Measurements from ENCODE around the gene NDUFA8. TPM values are rescaled to one million over a fixed set of nuclear protein-coding genes. Genes with fewer than 3 reads are reported as not detected.

Gene NDUFA8
- total and polyA plus RNA-seq, 9 of the 15 experiments (the other 6 are each of a cell fraction or from before 2014, with no cell fraction given), result 105 to 212 (median 133) TPM

DNA sequence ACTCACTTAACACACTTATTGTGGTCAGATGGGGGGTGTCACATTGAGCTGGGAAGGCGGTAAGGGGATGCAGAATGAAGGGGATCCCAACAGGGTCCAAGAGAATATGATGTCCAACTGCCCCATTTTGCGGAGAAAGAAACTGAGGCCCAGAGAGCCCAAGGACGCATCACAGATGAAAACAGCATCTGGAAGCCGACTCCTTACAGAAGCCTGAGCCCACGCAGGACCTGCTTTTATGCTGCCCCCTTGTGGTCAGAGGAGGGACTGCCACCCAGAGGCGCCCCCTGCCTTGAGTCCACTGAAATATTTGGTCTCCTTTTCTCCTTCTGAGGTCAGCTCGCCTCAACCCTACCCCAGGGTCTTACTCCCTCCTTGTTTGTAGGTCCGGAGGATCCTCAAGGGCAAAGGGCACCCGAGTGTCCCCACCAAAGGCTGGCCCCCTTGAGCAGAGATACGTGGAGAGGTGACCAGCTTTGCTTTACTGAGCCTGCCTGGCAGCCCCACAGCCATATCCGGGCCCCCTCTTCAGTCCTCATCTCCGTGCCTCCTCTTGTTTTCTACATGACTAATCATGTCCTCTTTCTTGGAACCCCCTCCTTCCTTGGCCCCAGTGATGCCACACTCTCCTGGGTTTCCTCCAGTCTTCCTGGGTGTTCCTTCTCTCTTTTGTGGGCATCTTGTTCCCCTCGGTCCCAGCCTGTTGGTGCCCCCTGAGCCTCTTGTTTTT, 36.5 kb downstream of the NDUFA8 start (continued):
- 0 out of 2 replicates have a peak, but pooled peaks have one; percentile 17 for TF ChIP-seq CBFB (CRISPR knock-in tag; IDR thresholded peaks at IDR 0.05)
- no peak for TF ChIP-seq SLC30A9 (CRISPR knock-in tag; IDR thresholded peaks at IDR 0.05)
- TF ChIP-seq E2F3 (CRISPR knock-in tag; IDR thresholded peaks at IDR 0.05), result no peak
- TF ChIP-seq GATA2 (CRISPR knock-in tag; IDR thresholded peaks at IDR 0.05), result no peak
- no peak for TF ChIP-seq ZKSCAN8 (CRISPR knock-in tag; IDR thresholded peaks at IDR 0.05)
- no peak for TF ChIP-seq CBX2 (IDR thresholded peaks at IDR 0.05; ENCODE audit: insufficient read depth, low read length, poor library complexity, severe bottlenecking)
- TF ChIP-seq SAP30 (IDR thresholded peaks at IDR 0.05; ENCODE audit: borderline replicate concordance, insufficient read depth, low read depth, low read length, poor library complexity, severe bottlenecking), result no peak
- TF ChIP-seq POLR3A (IDR thresholded peaks at IDR 0.05; ENCODE audit: borderline replicate concordance, extremely low read depth, insufficient read depth, insufficient read length), result no peak
- TF ChIP-seq CEBPG (CRISPR knock-in tag; IDR thresholded peaks at IDR 0.05), result no peak
- no peak for TF ChIP-seq CEBPG (tag; conservative IDR thresholded peaks at IDR 0.05 in 1 of 2, IDR thresholded peaks at IDR 0.05 in 1 of 2)
- TF ChIP-seq NELFE (IDR thresholded peaks at IDR 0.05; ENCODE audit: insufficient read depth, insufficient read length), result no peak
- TF ChIP-seq ZNF146 (CRISPR knock-in tag; IDR thresholded peaks at IDR 0.05; ENCODE audit: unreplicated experiment), result no peak
- TF ChIP-seq, protein P1, sequence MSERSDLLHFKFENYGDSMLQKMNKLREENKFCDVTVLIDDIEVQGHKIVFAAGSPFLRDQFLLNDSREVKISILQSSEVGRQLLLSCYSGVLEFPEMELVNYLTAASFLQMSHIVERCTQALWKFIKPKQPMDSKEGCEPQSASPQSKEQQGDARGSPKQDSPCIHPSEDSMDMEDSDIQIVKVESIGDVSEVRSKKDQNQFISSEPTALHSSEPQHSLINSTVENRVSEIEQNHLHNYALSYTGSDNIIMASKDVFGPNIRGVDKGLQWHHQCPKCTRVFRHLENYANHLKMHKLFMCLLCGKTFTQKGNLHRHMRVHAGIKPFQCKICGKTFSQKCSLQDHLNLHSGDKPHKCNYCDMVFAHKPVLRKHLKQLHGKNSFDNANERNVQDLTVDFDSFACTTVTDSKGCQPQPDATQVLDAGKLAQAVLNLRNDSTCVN (CRISPR knock-in tag; IDR thresholded peaks at IDR 0.05), result no peak
- no peak for TF ChIP-seq ZNF79 (CRISPR knock-in tag; IDR thresholded peaks at IDR 0.05; ENCODE audit: low read depth)

Data from K562 (cell line).